GM18505 (cell line): Measurements from ENCODE around the gene ERG.

Source experiments
- ATAC-seq: cut with Tn5 transposase; IDR thresholded peaks from one replicate; pipeline ENCODE4 v1.9.1; 2021; ENCODE audit not compliant: unreplicated experiment
- POLR2A ChIP-seq: IDR thresholded peaks from 4 replicates; pipeline ENCODE4 v1.6.1; 2011; ENCODE audit warnings: borderline replicate concordance; ENCODE audit not compliant: insufficient read depth, insufficient read length; ENCODE audit errors: extremely low read depth

Gene ERG

GRCh38 chr21:38448671-38449385 lies 49.4 kb downstream of the ERG start:
- no peak for TF ChIP-seq POLR2A
- no peak for ATAC-seq

DNA sequence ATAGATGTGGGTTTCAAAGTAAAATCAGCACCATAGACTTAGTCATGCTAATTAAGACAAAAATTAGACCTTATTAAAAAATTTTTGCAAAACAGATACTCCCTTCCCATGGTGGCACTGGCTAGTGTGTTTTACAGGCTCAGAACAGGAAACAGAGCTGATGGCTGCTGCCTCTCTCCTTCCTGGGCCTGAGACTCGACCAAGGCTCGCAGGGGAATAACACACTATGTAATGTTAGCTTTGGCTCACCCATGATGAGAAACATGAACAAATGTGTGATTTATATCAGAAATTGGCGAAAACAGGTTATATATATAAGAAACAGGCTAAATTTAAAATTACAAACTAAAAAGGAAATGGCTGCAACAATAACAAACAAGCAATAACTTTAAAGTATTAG lies 50.7 kb downstream of the ERG start:
- no peak for ATAC-seq
- no peak for TF ChIP-seq POLR2A

DNA sequence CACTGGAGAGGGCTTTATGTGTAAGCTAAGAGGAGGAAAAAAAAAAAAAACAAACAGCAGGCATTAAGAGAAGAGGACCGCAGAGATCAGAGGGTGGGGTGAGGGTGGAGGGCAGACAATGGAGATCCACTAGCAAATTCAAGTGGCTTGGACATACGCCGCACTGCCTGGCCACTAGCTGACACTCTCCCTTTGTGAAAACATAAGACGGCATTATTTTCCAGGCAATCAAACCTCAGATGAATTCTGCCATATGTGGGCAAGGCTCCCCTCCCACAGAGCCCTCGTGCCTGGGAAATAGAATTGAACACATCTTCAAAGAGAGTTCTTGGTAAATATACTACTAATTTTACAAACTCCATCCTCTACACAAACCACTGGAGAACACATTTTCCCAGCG lies 53.6 kb downstream of the ERG start:
- ATAC-seq = no peak
- TF ChIP-seq POLR2A = no peak

DNA sequence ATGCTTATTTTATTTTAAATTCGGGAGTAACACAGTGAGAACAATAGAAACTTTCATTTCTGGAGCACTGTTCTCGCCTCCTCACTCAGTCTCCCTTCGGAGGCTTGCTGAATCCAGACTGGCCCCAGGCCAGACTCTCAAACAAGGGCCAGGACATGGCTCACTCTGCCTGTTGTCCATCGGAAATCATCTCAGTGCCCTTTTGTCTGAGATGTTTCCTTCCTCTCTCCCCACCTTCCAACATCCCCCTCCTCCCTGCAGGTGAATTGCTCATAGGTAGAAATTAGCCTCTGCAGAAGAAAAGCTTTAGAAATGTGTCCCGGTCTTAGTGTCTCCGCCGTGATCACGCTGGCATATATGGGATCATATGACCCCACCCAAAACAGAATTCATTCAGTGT lies 55.2 kb downstream of the ERG start:
- ATAC-seq = no peak
- no peak for TF ChIP-seq POLR2A

DNA sequence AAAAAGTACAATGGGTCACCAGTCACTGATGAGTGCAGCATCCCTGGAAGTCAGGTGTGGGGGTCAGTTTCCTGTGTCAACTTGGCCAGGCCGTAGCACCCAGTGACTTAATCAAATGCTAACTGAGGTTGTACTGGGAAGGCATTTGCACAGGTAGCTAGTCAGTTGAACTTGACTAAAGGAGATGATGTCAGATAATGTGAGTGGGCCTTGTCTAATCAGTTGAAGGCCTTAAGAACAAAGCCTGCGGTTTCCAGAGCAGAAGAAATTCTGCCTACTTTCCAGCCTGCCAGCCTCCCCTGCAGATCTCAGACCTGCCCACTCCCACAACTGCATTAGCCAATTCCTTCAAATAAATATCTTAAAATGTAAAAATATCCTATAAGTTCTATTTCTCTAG lies 57.1 kb downstream of the ERG start:
- no peak for TF ChIP-seq POLR2A
- no peak for ATAC-seq

DNA sequence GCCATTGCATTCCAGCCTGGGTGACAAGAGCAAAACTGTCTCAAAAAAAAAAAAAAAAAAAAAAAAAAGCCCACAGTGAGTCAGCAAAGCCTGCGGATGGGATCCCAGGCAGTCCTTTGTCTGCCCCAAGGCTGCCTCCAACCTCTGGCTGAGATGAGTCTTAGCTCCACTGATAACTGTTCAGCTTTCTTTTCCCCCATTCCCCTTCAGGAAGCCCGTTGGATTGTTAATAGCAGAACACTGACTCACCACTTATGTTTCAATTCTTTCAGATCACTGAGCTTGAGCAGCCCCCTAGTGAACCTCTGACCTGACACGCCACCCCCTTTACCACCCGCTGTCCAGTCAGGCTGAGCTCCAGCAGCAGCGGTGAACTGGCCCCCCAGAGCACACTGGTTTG lies 57.5 kb downstream of the ERG start:
- ATAC-seq = no peak
- TF ChIP-seq POLR2A = no peak

DNA sequence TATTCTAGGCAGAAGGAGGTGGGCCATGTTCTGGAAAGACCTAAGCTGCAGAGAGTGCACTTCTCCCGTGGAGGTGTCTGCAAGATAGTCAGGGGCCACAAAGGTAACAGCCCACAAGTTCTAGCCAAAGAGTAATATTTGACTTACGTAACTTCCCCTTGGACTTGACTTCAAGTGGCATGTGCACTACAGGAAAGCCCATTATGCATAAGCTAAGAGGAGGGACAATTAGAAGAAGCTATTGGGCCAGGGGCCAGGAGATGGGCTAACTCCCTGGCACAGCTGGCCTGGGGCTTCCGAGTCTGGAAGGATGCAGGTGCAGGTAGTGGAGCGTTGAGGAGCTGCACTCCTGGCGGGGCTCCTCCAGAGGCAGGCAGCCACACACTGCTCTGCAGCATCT lies 58.3 kb downstream of the ERG start:
- no peak for ATAC-seq
- no peak for TF ChIP-seq POLR2A

DNA sequence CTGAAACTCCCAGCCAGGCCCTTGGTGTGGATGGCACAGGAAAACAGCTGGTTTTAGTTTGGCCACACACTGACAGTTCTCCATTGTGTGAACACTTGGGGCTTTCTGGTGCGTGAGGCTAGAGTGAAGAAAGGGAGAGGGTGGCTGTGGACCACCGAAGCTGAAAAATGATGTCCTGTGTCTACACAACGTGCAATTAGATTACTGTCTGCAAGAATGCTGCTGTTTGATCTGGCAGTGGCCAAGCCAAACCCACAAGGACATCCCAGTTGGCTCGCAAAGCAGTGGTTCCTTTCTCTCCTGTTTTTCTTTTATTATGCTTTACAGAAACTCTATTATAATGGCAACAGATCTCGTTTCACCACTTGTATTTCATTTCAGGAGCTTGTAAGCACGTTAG lies 58.9 kb downstream of the ERG start:
- TF ChIP-seq POLR2A = no peak
- no peak for ATAC-seq

DNA sequence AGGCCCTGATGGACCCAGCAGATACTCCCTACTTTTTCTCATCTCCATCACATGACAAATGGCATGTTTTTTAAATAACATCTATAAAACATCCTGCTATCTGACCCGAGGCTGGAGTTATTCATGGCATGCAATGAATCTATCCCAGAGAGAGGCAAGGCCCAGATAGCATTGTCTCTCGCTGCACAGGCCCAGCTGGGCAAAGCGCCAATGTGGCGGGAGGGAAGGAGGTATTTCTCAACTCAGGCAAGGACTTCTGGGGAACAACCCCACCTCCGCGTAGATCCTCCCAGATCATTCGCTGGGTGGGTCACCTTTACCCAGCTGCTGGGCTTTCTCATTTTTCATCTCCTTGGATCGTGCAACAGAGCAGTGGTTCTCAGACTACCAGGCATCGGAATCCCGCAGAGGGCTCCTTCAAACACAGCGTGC lies 59.8 kb downstream of the ERG start:
- no peak for TF ChIP-seq POLR2A
- ATAC-seq = no peak

- ATAC-seq = no peak
- no peak for TF ChIP-seq POLR2A
These were observed 61.9 kb downstream of the ERG start for GRCh38 chr21:38436341-38436740.

DNA sequence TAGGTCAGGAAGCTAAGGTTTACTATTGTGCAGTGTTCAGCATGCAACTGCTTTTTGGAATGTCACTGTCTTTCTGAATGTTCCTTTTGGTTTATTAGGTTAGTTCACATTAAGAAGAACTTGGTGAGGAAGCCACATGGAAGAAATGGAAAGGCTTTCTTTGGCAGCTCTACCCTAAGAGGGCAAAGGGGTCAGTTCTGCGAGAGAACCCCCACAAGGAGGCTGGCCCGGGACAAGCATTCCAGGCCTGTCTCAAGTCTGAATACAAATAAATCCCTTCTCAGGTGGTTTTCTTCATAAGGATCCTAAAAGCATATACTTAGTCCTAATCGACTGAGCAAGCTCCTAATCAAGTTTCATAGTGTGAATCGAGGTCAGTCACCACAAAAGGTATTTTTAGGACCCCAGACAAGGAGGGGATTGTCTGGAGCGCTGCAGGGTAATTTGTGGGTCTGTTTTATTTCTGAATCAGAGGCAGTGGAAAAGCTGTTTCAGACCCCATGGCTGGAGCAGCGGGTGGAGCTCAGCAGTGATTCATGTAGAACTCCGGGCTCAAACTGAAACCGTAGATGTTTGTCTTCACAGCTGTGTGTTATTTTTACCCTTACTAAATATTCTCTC lies 63.3 kb downstream of the ERG start:
- ATAC-seq = no peak

DNA sequence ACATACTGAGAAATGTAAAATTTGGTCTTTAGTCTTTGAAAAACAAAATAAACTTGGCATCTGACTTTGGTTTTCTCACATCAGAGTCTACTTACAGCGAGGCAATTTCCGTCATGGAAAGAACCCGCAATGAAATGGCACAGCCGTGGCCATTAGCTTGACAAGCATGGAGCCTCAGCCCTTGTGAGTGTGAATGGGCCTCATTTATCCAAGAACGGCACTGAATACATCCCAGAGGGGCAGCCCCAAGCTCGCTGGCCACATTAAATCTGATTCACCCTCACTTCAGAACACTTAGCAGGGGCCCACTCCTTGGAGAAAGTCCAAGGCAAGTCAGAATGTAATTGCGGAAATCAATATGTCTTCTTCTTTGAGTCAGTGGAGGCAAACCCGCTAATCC lies 64.8 kb downstream of the ERG start:
- no peak for TF ChIP-seq POLR2A
- ATAC-seq = no peak

More for the DNA sequence above, 63.3 kb downstream of the ERG start:
- no peak for TF ChIP-seq POLR2A

DNA sequence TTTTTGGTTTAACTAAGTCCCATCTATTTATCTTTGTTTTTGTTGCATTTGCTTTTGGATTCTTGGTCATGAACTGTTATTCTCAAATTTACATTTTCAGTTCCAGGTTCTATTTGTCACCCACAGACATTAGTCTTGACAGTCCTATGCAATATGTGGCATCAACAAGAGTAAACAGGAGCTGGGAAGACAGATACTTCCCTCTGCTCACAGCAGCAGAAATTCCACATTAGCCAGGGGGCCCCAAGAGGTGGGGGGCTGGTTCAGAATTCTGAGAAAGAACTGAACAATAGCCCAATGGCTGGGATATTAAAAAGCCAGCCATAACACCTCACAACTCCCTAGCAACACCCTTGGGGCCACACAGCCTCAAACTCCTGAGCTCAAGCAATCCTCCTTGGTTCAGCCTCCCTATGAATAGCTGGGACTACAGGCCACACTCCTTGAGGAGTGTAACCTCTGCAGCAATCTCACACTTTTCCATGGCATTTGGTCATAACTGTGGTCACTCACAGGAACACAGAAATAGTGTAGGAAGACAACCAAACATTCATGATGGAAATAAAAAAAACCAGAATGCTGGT lies 67.8 kb downstream of the ERG start:
- no peak for TF ChIP-seq POLR2A
- ATAC-seq = no peak

GRCh38 chr21:38429011-38429410 lies 69.3 kb downstream of the ERG start:
- TF ChIP-seq POLR2A = no peak
- ATAC-seq = no peak
